ENCODE data around the gene HP1BP3.
"Not testable (repeated sequence)": the region's sequence is repeated elsewhere in the genome, so short reads cannot be mapped to it uniquely, and the experiment has no call there.

HP1BP3 gene, protein sequence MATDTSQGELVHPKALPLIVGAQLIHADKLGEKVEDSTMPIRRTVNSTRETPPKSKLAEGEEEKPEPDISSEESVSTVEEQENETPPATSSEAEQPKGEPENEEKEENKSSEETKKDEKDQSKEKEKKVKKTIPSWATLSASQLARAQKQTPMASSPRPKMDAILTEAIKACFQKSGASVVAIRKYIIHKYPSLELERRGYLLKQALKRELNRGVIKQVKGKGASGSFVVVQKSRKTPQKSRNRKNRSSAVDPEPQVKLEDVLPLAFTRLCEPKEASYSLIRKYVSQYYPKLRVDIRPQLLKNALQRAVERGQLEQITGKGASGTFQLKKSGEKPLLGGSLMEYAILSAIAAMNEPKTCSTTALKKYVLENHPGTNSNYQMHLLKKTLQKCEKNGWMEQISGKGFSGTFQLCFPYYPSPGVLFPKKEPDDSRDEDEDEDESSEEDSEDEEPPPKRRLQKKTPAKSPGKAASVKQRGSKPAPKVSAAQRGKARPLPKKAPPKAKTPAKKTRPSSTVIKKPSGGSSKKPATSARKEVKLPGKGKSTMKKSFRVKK

GRCh38 chr1:20787029-20787839 is at the start of gene HP1BP3:
HP1BP3 (minus strand) TSS chr1:20787307; CDS start chr1:20780440, 6,867 bp downstream.
- peak; percentile 78 for DNase-seq

GRCh38 chr1:20836230-20836629 is 49.1 kb upstream of the HP1BP3 start:
- no peak for DNase-seq

DNA sequence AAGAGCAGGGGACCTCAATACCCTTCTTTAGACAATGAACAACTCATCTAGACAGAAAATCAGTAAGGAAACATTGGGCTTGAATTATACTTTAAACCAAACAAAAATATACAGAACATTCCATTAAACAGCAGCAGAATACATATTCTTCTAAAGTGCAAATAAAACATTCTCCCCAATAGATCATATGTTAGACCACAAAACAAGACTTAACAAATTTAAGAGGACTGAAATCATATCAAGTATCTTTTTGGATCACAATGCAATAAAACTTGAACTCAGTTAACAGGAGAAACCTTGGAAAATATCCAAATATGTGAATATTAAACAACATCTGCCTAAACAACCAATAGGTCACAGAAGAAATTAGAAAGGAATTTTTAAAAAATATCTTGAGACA is 47.7 kb upstream of the HP1BP3 start:
- DNase-seq, result no peak

- DNase-seq, result no peak
Measured at GRCh38 chr1:20834192-20834591, 47.1 kb upstream of the HP1BP3 start.

GRCh38 chr1:20830378-20830777 is 43.3 kb upstream of the HP1BP3 start:
- DNase-seq, result no peak

DNA sequence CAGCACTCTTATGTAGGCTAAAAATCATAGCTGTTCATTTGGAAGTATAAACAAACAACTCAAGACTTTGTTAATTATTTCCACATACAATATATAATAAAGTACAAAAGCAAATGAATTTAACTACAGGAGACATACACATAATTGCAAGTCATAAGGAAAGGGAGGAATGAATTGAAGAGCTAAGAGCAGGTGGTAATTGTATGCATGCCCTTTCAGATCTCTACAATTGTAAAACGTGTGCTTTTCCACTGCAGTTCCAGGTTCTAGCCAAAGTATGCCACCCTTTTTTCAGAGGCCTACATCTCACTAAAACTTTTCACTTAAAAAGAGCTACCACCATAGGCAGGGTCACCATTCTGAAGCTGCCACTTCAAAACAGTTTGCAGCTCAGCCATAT is 42.8 kb upstream of the HP1BP3 start:
- no peak for DNase-seq

DNA sequence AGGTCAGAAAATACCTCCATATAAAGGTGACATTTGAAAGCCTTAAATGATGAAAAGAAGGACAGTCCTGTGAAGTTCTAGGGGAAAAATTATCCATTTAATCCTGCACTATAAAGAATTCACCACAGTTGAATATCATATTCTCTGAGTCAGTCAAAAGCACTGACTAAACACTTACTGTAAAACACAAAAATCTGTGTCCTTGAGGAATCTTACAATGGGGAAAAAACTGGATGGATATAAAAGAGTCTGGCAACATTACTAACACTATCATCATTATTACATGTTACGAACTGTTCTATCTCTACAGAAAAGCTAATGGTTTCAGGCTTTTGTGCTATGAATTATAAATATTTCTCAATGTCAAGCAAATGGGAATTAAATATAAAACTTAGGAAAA is 42.4 kb upstream of the HP1BP3 start:
- DNase-seq, result no peak

GRCh38 chr1:20823845-20824244 is 36.7 kb upstream of the HP1BP3 start:
- no peak for DNase-seq

GRCh38 chr1:20821466-20821865 is 34.4 kb upstream of the HP1BP3 start:
- DNase-seq, result no peak

DNA sequence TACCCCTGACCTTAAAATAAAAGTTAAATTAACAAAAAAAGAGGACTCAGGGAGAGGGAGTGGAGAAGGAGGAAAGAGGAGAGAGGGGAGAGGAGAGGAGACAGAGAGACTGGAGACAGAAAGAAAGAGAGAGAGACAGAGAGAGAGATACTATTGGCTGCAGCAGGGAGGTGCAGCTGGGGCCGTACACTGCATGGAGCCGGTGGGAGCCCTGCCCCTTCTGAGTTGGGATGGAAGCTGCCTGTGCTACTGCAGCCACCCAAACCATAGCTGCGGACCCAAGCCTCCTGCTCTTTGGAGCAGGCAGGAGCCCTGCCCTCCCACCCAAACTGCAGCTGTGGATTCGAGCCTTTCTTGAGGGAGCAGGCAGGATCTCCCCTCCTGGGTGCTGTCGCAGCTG is 32.7 kb upstream of the HP1BP3 start:
- no peak for DNase-seq

- DNase-seq, result no peak
Measured at GRCh38 chr1:20814534-20814871, 27.4 kb upstream of the HP1BP3 start.

DNA sequence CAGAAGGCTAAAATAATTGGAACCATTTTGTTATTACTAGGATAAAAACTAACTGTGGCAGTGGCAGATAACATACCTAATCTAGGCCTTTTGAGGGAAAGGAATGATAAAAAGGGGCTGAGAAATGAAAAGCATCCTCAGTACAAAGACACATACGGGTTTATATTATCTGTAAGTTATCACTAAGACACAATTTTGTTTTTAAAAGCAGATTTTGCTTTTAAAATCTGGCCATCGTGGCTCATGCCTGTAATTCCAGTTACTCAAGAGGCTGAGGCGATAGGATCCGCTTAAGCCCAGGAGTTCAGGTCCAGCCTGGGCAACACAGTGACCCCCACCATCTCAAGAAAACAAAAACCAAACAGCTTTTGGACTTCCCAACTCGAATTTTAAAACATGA is 24.8 kb upstream of the HP1BP3 start:
- DNase-seq, result no peak

- no peak for DNase-seq
Measured at GRCh38 chr1:20793236-20793635, 6.1 kb upstream of the HP1BP3 start.

GRCh38 chr1:20792196-20792595 is 5.1 kb upstream of the HP1BP3 start:
- DNase-seq, result no peak

DNA sequence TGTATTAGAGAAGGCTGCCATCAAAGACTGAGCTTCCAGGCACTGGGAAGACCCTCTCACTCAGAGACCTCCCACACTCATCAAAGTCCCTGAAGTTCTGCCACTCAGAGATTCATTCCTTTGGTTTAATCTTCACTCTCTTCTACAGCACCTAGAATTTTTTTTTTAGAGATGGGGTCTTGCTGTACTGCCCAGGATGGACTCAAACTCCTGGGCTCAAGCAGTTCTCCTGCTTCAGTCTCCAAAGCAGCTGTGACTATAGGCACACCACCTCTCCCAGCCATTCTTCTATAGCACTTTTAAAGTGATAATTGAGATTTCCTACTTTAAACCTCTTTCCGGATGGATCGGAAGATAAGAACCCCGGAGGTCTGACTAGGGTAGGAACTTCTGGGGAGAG is 3.7 kb upstream of the HP1BP3 start:
- DNase-seq, result no peak

DNA sequence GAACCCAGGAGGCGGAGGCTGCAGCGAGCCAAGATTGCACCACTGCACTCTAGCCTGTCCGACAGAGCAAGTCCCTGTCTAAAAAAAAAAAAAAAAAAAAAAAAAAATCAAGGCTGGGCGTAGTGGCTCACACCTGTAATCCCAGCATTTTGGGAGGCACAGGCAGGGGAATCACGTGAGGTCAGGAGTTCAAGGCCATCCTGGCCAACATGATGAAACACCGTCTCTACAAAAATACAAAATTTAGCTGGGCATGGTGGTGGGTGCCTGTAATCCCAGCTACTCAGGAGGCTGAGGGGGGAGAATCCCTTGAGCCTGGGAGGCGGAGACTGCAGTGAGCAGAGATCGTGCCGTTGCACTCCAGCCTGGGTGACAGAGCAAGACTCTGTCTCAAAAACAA is 2.5 kb upstream of the HP1BP3 start:
- not testable (repeated sequence) for DNase-seq

DNA sequence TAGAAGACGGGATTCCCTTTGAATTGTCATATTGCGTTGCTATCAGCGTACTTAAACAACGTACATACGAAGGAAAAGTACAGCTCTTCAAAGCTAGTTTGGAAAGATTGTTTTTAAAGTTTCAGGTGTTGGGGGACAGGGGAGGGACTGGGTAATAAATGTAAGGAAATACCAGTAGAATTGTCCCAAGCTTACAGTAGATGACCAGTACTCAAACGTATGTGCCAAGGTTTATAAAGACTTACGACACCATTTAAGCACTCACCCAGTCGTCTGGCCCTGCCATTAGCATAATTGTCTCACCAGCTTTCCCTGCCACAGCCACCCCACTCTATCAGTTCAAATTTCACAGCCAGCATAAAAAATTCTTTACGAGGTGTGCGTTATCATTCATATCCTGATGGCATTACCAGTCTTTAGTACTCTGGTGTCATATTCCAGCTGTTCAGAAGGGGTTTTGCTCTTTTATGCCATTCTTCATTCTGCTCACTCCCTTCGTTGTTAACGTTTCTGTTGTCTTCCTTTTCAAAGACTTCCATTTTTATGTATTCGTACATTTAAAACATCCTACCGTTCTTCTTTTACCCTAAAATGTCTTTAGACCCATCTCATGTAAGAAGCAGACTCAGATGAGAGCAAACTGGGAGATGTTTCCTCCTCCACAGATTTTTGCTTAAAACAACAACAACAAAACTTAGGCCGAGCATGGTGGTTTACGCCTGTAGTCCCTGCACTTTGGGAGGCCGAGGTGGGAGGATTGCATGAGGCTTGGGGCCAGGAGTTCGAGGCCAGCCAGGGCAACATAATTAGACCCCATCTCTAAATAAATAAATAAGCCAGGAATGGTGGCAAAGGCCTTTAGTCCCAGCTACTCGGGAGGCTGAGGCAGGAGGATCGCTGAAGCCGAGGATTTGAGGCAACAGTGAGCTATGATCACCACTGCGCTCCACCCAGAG is 1.0 kb upstream of the HP1BP3 start:
- DNase-seq, result no peak

GRCh38 chr1:20786253-20787028 is 666 bp downstream of the HP1BP3 start:
- peak; percentile 97 for DNase-seq

GRCh38 chr1:20785907-20786252 is 1.2 kb downstream of the HP1BP3 start:
- no peak for DNase-seq

- DNase-seq, result no peak
Measured at GRCh38 chr1:20775700-20776099, 11.4 kb downstream of the HP1BP3 start.

DNA sequence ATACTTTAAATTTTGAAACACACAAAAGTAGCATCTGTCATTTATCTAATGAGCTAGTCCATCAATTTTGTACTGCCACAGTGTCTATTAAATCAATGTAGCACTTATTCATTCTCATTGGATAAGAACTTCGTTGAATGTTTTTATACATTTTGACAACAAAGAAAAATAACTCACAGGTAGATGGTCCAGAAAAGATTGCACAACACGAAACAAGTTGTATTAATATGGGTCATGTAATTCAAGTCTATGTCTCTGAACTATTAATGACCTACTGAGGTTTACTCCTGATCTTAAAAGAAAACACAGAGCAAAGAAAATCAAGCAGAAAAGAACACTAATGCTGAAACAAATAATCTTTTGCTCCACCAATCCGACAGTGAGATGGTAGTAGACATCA is 15.3 kb downstream of the HP1BP3 start:
- no peak for DNase-seq

Measured in stimulated activated CD4-positive, alpha-beta T cell treated with anti-CD3 and anti-CD28 coated beads, Interleukin-12 subunit alpha, Interleukin-12 subunit beta, amount 100 ng/mL, for 4 hours (primary cell).